ENCODE data around the gene OR51F2. TPM values are rescaled to one million over a fixed set of nuclear protein-coding genes. Genes with fewer than 3 reads are reported as not detected.

OR51F2 gene, protein sequence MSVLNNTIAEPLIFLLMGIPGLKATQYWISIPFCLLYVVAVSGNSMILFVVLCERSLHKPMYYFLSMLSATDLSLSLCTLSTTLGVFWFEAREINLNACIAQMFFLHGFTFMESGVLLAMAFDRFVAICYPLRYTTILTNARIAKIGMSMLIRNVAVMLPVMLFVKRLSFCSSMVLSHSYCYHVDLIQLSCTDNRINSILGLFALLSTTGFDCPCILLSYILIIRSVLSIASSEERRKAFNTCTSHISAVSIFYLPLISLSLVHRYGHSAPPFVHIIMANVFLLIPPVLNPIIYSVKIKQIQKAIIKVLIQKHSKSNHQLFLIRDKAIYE
- total RNA-seq = not detected
- polyA plus RNA-seq = not detected
- long read RNA-seq, donor 1 = 0 reads
- long read RNA-seq, donor 2 = 0 reads
- long read RNA-seq, donor 3 = 0 reads
- long read RNA-seq, donor 4 = 0 reads
- long read RNA-seq, donor 5 = 0 reads

DNA sequence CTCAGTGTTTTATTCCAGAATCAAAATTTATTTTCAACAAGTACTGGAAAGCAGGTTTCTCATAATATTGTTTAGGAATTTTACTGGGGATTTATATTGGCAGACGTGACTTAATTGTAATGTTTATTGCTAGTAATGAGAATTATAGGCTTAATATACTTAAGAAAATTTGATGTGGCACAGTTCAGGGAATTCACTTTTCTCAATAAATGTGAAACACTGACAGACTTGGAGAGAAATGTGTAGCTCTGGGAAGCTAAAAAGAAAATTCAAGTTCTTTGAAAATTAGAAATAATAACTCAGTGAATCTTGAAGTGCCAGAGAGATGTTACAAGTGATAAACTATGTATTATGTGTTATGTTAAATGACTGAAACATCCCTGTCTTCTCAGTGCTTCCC lies at the start of gene OR51F2:
OR51F2 (plus strand) TSS at position 301 of the 400 bp plus-strand sequence. CDS start 101 bp downstream, outside the sequence.
- Histone ChIP-seq H3K9me3 (ENCODE audit: control insufficient read depth in 4 of 4, insufficient read depth in 3 of 4, low read length in 3 of 4) (no peaks in the 10 kb centered on the region), H3K27me3 (ENCODE audit: control insufficient read depth in 3 of 3, insufficient read depth in 3 of 3, low read length in 2 of 3) (peaks cover 0 to 17% (median 3%) of the 10 kb centered on the region in 3 donors), H3K4me1 (ENCODE audit: control insufficient read depth in 5 of 5, insufficient read depth in 5 of 5, low read length in 5 of 5) (no peaks in the 10 kb centered on the region), H3K9ac (ENCODE audit: insufficient read depth in 1 of 2, low read length in 2 of 2) (no peak within 1 kb of the TSS), H3K27ac (ENCODE audit: low read depth in 1 of 2, low read length in 1 of 2) (no peak within 1 kb of the TSS), H3K4me3 (no peak within 1 kb of the TSS), H3K36me3 (ENCODE audit: control insufficient read depth in 4 of 4, insufficient read depth in 4 of 4, low read length in 4 of 4) (no peaks in the 10 kb centered on the region)
- TF ChIP-seq CTCF (IDR thresholded peaks at IDR 0.05; ENCODE audit: control extremely low read depth, extremely low read depth) = no peak
- WGBS, 2 donors = 76 to 98% methylated on average over 1 of the region's 1 CpG
- no peak for ATAC-seq (ENCODE audit: insufficient read depth, low FRiP score)
- DNase-seq = no peak

DNA sequence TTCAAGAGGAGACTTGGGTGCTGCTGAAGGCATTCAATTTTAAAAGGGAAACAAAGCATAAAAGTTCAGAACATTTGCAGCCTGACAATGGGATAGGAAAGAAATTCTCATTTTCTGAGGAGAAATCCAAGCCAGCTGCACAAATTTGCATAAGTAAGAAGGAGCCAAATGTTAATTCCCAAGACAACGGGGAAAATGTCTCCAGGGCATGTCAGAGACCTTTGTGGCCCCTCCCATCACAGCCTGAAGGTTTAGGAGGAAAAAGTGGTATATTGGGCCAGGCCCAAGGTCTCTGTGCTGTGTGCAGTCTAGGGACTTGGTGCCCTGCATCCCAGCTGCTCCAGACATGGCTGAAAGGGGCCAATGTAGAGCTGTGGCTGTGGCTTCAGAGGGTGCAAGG lies 38.7 kb upstream of the OR51F2 start:
- no peaks in the 10 kb centered on the region for H3K4me1 ChIP-seq (ENCODE audit: control insufficient read depth in 5 of 5, insufficient read depth in 5 of 5, low read length in 5 of 5)
- 68 to 92% methylated on average over 1 of the region's 1 CpG for WGBS, 2 donors
- no peak for TF ChIP-seq CTCF (IDR thresholded peaks at IDR 0.05; ENCODE audit: control extremely low read depth, extremely low read depth)
- no peak for DNase-seq
- no peak for ATAC-seq (ENCODE audit: insufficient read depth, low FRiP score)
- H3K9me3 ChIP-seq (ENCODE audit: control insufficient read depth in 4 of 4, insufficient read depth in 3 of 4, low read length in 3 of 4) = peaks cover 0 to 3% (median 0%) of the 10 kb centered on the region in 4 donors
- no peak overlapping the region for H3K27ac ChIP-seq (ENCODE audit: low read depth in 1 of 2, low read length in 1 of 2)
- no peak overlapping the region for H3K4me3 ChIP-seq
- H3K9ac ChIP-seq (ENCODE audit: insufficient read depth in 1 of 2, low read length in 2 of 2) = no peak overlapping the region
- no peaks in the 10 kb centered on the region for H3K27me3 ChIP-seq (ENCODE audit: control insufficient read depth in 3 of 3, insufficient read depth in 3 of 3, low read length in 2 of 3)
- no peaks in the 10 kb centered on the region for H3K36me3 ChIP-seq (ENCODE audit: control insufficient read depth in 4 of 4, insufficient read depth in 4 of 4, low read length in 4 of 4)

DNA sequence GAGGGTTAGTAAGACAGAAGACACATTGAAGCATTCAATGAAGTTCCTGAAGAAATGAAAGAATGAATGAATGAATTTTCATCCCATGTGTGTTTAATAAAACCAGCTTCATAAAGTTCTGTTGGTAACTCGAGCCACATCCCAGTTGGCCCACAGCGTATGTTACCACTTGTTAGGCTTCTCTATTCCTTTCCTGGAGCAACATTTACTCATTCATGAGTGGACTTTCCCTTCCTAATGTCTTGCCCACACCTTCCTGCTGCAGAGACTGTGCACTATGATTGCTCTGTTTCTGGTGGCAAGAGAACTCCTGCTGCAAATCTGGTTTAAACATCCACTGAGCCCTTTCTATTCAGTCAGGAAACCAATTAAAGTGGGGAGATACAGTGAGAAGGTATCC lies 23.9 kb upstream of the OR51F2 start:
- no peak for ATAC-seq (ENCODE audit: insufficient read depth, low FRiP score)
- Histone ChIP-seq H3K9ac (ENCODE audit: insufficient read depth in 1 of 2, low read length in 2 of 2) (no peak overlapping the region), H3K36me3 (ENCODE audit: control insufficient read depth in 4 of 4, insufficient read depth in 4 of 4, low read length in 4 of 4) (no peaks in the 10 kb centered on the region), H3K27me3 (ENCODE audit: control insufficient read depth in 3 of 3, insufficient read depth in 3 of 3, low read length in 2 of 3) (no peaks in the 10 kb centered on the region), H3K27ac (ENCODE audit: low read depth in 1 of 2, low read length in 1 of 2) (no peak overlapping the region), H3K4me1 (ENCODE audit: control insufficient read depth in 5 of 5, insufficient read depth in 5 of 5, low read length in 5 of 5) (no peaks in the 10 kb centered on the region), H3K9me3 (ENCODE audit: control insufficient read depth in 4 of 4, insufficient read depth in 3 of 4, low read length in 3 of 4) (no peaks in the 10 kb centered on the region), H3K4me3 (no peak overlapping the region)
- WGBS, 2 donors = 23 to 24% methylated on average over 2 of the region's 2 CpGs
- TF ChIP-seq CTCF (IDR thresholded peaks at IDR 0.05; ENCODE audit: control extremely low read depth, extremely low read depth) = no peak
- DNase-seq = no peak

Measured in lung (tissue), 16 donors.